CD4-positive, CD25-positive, alpha-beta regulatory T cell (primary cell): ENCODE measurements around the gene ZNRD2. TPM values are rescaled to one million over a fixed set of nuclear protein-coding genes. Genes with fewer than 3 reads are reported as not detected.
A peak's percentile ranks its signal among the peaks of the same experiment; 100 is the strongest.
"Not testable (repeated sequence)": the region's sequence is repeated elsewhere in the genome, so short reads cannot be mapped to it uniquely, and the experiment has no call there.

Experiments
- ATAC-seq, 2 donors: fragments of 150-1000 bp; cut with Tn5 transposase; one replicate each; pipeline ENCODE4 v1.10.0; 2021; ENCODE audit warnings: low read depth in 2 of 2, moderate number of reproducible peaks in 2 of 2, moderate library complexity in 1 of 2
- DNase-seq, 3 donors: peaks; one replicate each; pipeline versions ENCODE4 v3.0.0 to v3.0.0-alpha.2; 2012 to 2022; ENCODE audit warnings: mixed read lengths in 1 of 3
- H3K27ac ChIP-seq: one replicate; pipeline ENCODE4 v1.7.0; 2013; ENCODE audit warnings: mild to moderate bottlenecking, low read length; ENCODE audit not compliant: insufficient read depth, poor library complexity, severe bottlenecking
- H3K27me3 ChIP-seq: one replicate; pipeline ENCODE4 v1.7.0; 2013; ENCODE audit warnings: low read length; ENCODE audit not compliant: control insufficient read depth, insufficient read depth
- H3K36me3 ChIP-seq: one replicate; pipeline ENCODE4 v1.7.0; 2013; ENCODE audit warnings: mild to moderate bottlenecking, low read length, moderate library complexity; ENCODE audit not compliant: control insufficient read depth, insufficient read depth
- H3K4me1 ChIP-seq: 2 replicates; pipeline ENCODE4 v1.7.0; 2013; ENCODE audit warnings: mild to moderate bottlenecking, low read length; ENCODE audit not compliant: insufficient read depth, control insufficient read depth, poor library complexity, severe bottlenecking
- H3K4me3 ChIP-seq: one replicate; pipeline ENCODE4 v1.7.0; 2013; ENCODE audit warnings: low read depth, mild to moderate bottlenecking, low read length, moderate library complexity
- H3K9me3 ChIP-seq, 2 experiments: 1 replicate in 1 of 2; 2 replicates in 1 of 2; pipeline ENCODE4 v1.7.0; 2013; ENCODE audit warnings: low read length in 2 of 2, mild to moderate bottlenecking in 1 of 2, moderate library complexity in 1 of 2; ENCODE audit not compliant: control insufficient read depth in 2 of 2
- H3K27ac Mint-ChIP-seq, 3 donors: one replicate each; pipeline ENCODE4 v1.8.0; 2020 to 2022; ENCODE audit warnings: mild to moderate bottlenecking in 3 of 3, mixed read lengths in 3 of 3, moderate library complexity in 2 of 3
- H3K27me3 Mint-ChIP-seq: one replicate; pipeline ENCODE4 v1.8.0; 2022; ENCODE audit warnings: mild to moderate bottlenecking, mixed read lengths
- H3K36me3 Mint-ChIP-seq: one replicate; pipeline ENCODE4 v1.8.0; 2020; ENCODE audit warnings: mixed read lengths
- H3K4me1 Mint-ChIP-seq, 4 donors: one replicate each; pipeline ENCODE4 v1.8.0; 2020 to 2022; ENCODE audit warnings: mixed read lengths in 4 of 4, mild to moderate bottlenecking in 1 of 4
- H3K4me3 Mint-ChIP-seq, 4 donors: one replicate each; pipeline ENCODE4 v1.8.0; 2020 to 2022; ENCODE audit warnings: mild to moderate bottlenecking in 4 of 4, mixed read lengths in 4 of 4, moderate library complexity in 3 of 4
- H3K9me3 Mint-ChIP-seq, 7 donors: one replicate each; pipeline ENCODE4 v1.8.0; 2020 to 2022; ENCODE audit warnings: mixed read lengths in 7 of 7, mild to moderate bottlenecking in 3 of 7, moderate library complexity in 2 of 7
- polyA plus RNA-seq, 4 donors: library from polyadenylated mRNA; unstranded; fragments of 300-500 nt; fragmentation: Illumina TruSeq; gene quantifications; one replicate each; pipeline ENCODE4 v1.2.3, GENCODE V29; 2021
- total RNA-seq: library from RNA; stranded (reverse); gene quantifications from one replicate; pipeline ENCODE4 v1.2.3, GENCODE V29; 2022

ZNRD2 gene
- total and polyA plus RNA-seq, 5 donors from 2014 or later: 34.6 to 84.7 (median 71.6) TPM

GRCh38 chr11:65559951-65560537 is 10.2 kb upstream of the ZNRD2 start:
- Histone ChIP-seq H3K36me3 (no peaks in the 10 kb centered on the region), H3K27ac (no peak overlapping the region), H3K4me1 (peaks cover 43% of the 10 kb centered on the region), H3K4me3 (no peak overlapping the region), H3K27me3 (no peaks in the 10 kb centered on the region), H3K9me3 (no peaks in the 10 kb centered on the region)
- Mint-ChIP-seq H3K9me3 (peaks cover 0 to 2% (median 0%) of the 10 kb centered on the region in 7 donors), H3K36me3 (no peaks in the 10 kb centered on the region), H3K4me3 (peak overlapping the region; percentile 8 to 75 (median 40)), H3K4me1 (peaks cover 0 to 58% (median 31%) of the 10 kb centered on the region in 4 donors), H3K27me3 (no peaks in the 10 kb centered on the region), H3K27ac (peak overlapping the region in 2 of 3 donors; percentile 63 to 68)
- DNase-seq (no peak), ATAC-seq (no peak)

- Histone ChIP-seq H3K27ac (no peak overlapping the region), H3K9me3 (no peaks in the 10 kb centered on the region), H3K4me1 (peaks cover 43% of the 10 kb centered on the region), H3K36me3 (no peaks in the 10 kb centered on the region), H3K27me3 (no peaks in the 10 kb centered on the region), H3K4me3 (no peak overlapping the region)
- DNase-seq (no peak), ATAC-seq (no peak)
- Mint-ChIP-seq H3K9me3 (peaks cover 0 to 2% (median 0%) of the 10 kb centered on the region in 7 donors), H3K27ac (peak overlapping the region in 1 of 3 donors; percentile 85), H3K36me3 (no peaks in the 10 kb centered on the region), H3K4me1 (peaks cover 0 to 58% (median 33%) of the 10 kb centered on the region in 4 donors), H3K4me3 (peak overlapping the region; percentile 8 to 75 (median 38)), H3K27me3 (no peaks in the 10 kb centered on the region)
Measured at GRCh38 chr11:65560555-65561418, 9.5 kb upstream of the ZNRD2 start.

- ATAC-seq (no peak), DNase-seq (no peak)
- Histone ChIP-seq H3K36me3 (no peaks in the 10 kb centered on the region), H3K27ac (no peak overlapping the region), H3K4me3 (no peak overlapping the region), H3K9me3 (no peaks in the 10 kb centered on the region), H3K27me3 (no peaks in the 10 kb centered on the region), H3K4me1 (peaks cover 44% of the 10 kb centered on the region)
- Mint-ChIP-seq H3K27ac (peak overlapping the region in 2 of 3 donors; percentile 25 to 85), H3K36me3 (no peaks in the 10 kb centered on the region), H3K9me3 (peaks cover 0 to 2% (median 0%) of the 10 kb centered on the region in 7 donors), H3K27me3 (no peaks in the 10 kb centered on the region), H3K4me3 (peak overlapping the region in 2 of 4 donors; percentile 34 to 61), H3K4me1 (peaks cover 0 to 58% (median 32%) of the 10 kb centered on the region in 4 donors)
Measured at GRCh38 chr11:65562020-65562419, 8.3 kb upstream of the ZNRD2 start.

GRCh38 chr11:65562788-65563187 is 7.5 kb upstream of the ZNRD2 start:
- Histone ChIP-seq H3K4me1 (peaks cover 43% of the 10 kb centered on the region), H3K27ac (no peak overlapping the region), H3K4me3 (no peak overlapping the region), H3K27me3 (no peaks in the 10 kb centered on the region), H3K9me3 (no peaks in the 10 kb centered on the region), H3K36me3 (no peaks in the 10 kb centered on the region)
- ATAC-seq (no peak), DNase-seq (no peak)
- Mint-ChIP-seq H3K36me3 (no peaks in the 10 kb centered on the region), H3K4me3 (peak overlapping the region in 1 of 4 donors; percentile 80), H3K27me3 (no peaks in the 10 kb centered on the region), H3K4me1 (peaks cover 0 to 54% (median 30%) of the 10 kb centered on the region in 4 donors), H3K27ac (peak overlapping the region in 1 of 3 donors; percentile 55), H3K9me3 (peaks cover 0 to 2% (median 0%) of the 10 kb centered on the region in 7 donors)

- Histone ChIP-seq H3K36me3 (no peaks in the 10 kb centered on the region), H3K9me3 (no peaks in the 10 kb centered on the region), H3K4me1 (peaks cover 49% of the 10 kb centered on the region), H3K27me3 (no peaks in the 10 kb centered on the region), H3K27ac (peak overlapping the region; percentile 29), H3K4me3 (no peak overlapping the region)
- ATAC-seq: no peak
- Mint-ChIP-seq H3K4me1 (peaks cover 0 to 62% (median 34%) of the 10 kb centered on the region in 4 donors), H3K4me3 (peak overlapping the region in 2 of 4 donors; percentile 76 to 80), H3K27me3 (no peaks in the 10 kb centered on the region), H3K27ac (peak overlapping the region; percentile 87 to 92 (median 90)), H3K36me3 (no peaks in the 10 kb centered on the region), H3K9me3 (peaks cover 0 to 2% (median 0%) of the 10 kb centered on the region in 7 donors)
- DNase-seq: no peak
Measured at GRCh38 chr11:65563601-65564000, 6.7 kb upstream of the ZNRD2 start.

- Histone ChIP-seq H3K4me1 (peaks cover 54% of the 10 kb centered on the region), H3K4me3 (peak overlapping the region; percentile 65), H3K27ac (peak overlapping the region; percentile 100)
- H3K27me3 ChIP-seq, ATAC-seq, H3K36me3 ChIP-seq, H3K9me3 ChIP-seq, H3K27me3 Mint-ChIP-seq, H3K9me3 Mint-ChIP-seq, H3K36me3 Mint-ChIP-seq: not testable (repeated sequence)
- peak overlapping the region; percentile 78 to 95 (median 82) for H3K4me3 Mint-ChIP-seq
- DNase-seq: peak in 1 of 3 donors; percentile 60
- peaks cover 0 to 65% (median 40%) of the 10 kb centered on the region in 4 donors for H3K4me1 Mint-ChIP-seq
- H3K27ac Mint-ChIP-seq: peak overlapping the region; percentile 90 to 96 (median 92)
Measured at GRCh38 chr11:65564879-65565559, 5.3 kb upstream of the ZNRD2 start.

GRCh38 chr11:65565624-65566453 is 4.4 kb upstream of the ZNRD2 start:
- Histone ChIP-seq H3K27me3 (no peaks in the 10 kb centered on the region), H3K9me3 (no peaks in the 10 kb centered on the region), H3K27ac (peak overlapping the region; percentile 100), H3K4me3 (peak overlapping the region; percentile 65), H3K4me1 (peaks cover 60% of the 10 kb centered on the region), H3K36me3 (no peaks in the 10 kb centered on the region)
- peaks cover 0 to 63% (median 39%) of the 10 kb centered on the region in 4 donors for H3K4me1 Mint-ChIP-seq
- H3K27ac Mint-ChIP-seq: peak overlapping the region; percentile 90 to 96 (median 92)
- H3K27me3 Mint-ChIP-seq: peaks cover 9% of the 10 kb centered on the region
- H3K4me3 Mint-ChIP-seq: peak overlapping the region; percentile 78 to 95 (median 82)
- H3K9me3 Mint-ChIP-seq: peaks cover 0 to 2% (median 0%) of the 10 kb centered on the region in 7 donors
- DNase-seq (peak in 2 of 3 donors; percentile 36 to 68), ATAC-seq (peak in 1 of 2 donors; percentile 3)
- no peaks in the 10 kb centered on the region for H3K36me3 Mint-ChIP-seq
